OCI-LY1 (cell line): ENCODE data around the gene SHROOM1.

Experiments used
- H2AFZ ChIP-seq: fragments of 200-600 bp; sonication (generic), shearing (Covaris generic); 2 replicates; pipeline ENCODE4 v1.6.0; 2014; ENCODE audit warnings: antibody characterized with exemption, mild to moderate bottlenecking, low read length
- H3F3A ChIP-seq: fragments of 200-600 bp; sonication (generic), shearing (Covaris generic); 2 replicates; pipeline ENCODE4 v1.6.0; 2014; ENCODE audit warnings: mild to moderate bottlenecking, antibody characterized with exemption, low read length, moderate library complexity; ENCODE audit not compliant: insufficient read depth
- H3K27ac ChIP-seq: fragments of 200-600 bp; sonication (generic); 2 replicates; pipeline ENCODE4 v1.5.1; 2014; ENCODE audit warnings: low read length, mixed run types, mild to moderate bottlenecking, low read depth; ENCODE audit not compliant: poor library complexity, severe bottlenecking
- H3K27me3 ChIP-seq: fragments of 200-600 bp; sonication (generic); 2 replicates; pipeline ENCODE4 v1.6.0; 2014; ENCODE audit warnings: antibody characterized with exemption, mild to moderate bottlenecking, low read length, moderate library complexity; ENCODE audit not compliant: insufficient read depth
- H3K36me3 ChIP-seq: fragments of 200-600 bp; sonication (generic); 2 replicates; pipeline ENCODE4 v1.6.1; 2014; ENCODE audit warnings: mild to moderate bottlenecking, antibody characterized with exemption, low read length, moderate library complexity, mixed read lengths; ENCODE audit not compliant: insufficient read depth
- H3K4me1 ChIP-seq: fragments of 200-600 bp; sonication (generic); 2 replicates; pipeline ENCODE4 v1.5.1; 2014; ENCODE audit warnings: mild to moderate bottlenecking, low read length, moderate library complexity; ENCODE audit not compliant: insufficient read depth, severe bottlenecking
- H3K4me2 ChIP-seq: fragments of 200-600 bp; sonication (generic), shearing (Covaris generic); 2 replicates; pipeline ENCODE4 v1.6.1; 2014; ENCODE audit warnings: low read length
- H3K4me3 ChIP-seq: fragments of 200-600 bp; sonication (generic); 2 replicates; pipeline ENCODE4 v1.5.1; 2014; ENCODE audit warnings: low read length, low read depth, mild to moderate bottlenecking, mixed read lengths; ENCODE audit not compliant: poor library complexity, severe bottlenecking
- H3K79me2 ChIP-seq: fragments of 200-600 bp; shearing (Covaris generic); 2 replicates; pipeline ENCODE4 v1.6.1; 2016; ENCODE audit warnings: mixed run types, low read length, mixed read lengths; ENCODE audit not compliant: insufficient read depth
- H3K9ac ChIP-seq: fragments of 200-600 bp; sonication (generic), shearing (Covaris generic); 2 replicates; pipeline ENCODE4 v1.6.1; 2014; ENCODE audit warnings: mild to moderate bottlenecking, low read length, mixed read lengths
- H3K9me2 ChIP-seq: fragments of 200-600 bp; sonication (generic), shearing (Covaris generic); 2 replicates; pipeline ENCODE4 v1.6.1; 2014; ENCODE audit warnings: low read depth, mild to moderate bottlenecking, low read length, mixed read lengths
- H3K9me3 ChIP-seq: fragments of 200-600 bp; shearing (Covaris generic); 2 replicates; pipeline ENCODE4 v1.6.1; 2014; ENCODE audit warnings: low read length, mixed read lengths
- H4K20me1 ChIP-seq: fragments of 200-600 bp; sonication (generic), shearing (Covaris generic); 2 replicates; pipeline ENCODE4 v1.6.0; 2016; ENCODE audit warnings: mild to moderate bottlenecking, low read length; ENCODE audit not compliant: insufficient read depth
- EZH2 ChIP-seq: fragments of 200-600 bp; sonication (generic), shearing (Covaris generic); IDR thresholded peaks from 2 replicates; pipeline ENCODE4 v1.8.0; 2017; ENCODE audit warnings: borderline replicate concordance, mixed run types, mild to moderate bottlenecking, antibody characterized with exemption, low read length, moderate library complexity, mixed read lengths
- TF ChIP-seq, protein P1 (sequence below): fragments of 200-600 bp; sonication (generic), shearing (Covaris generic); IDR thresholded peaks from 2 replicates; pipeline ENCODE4 v1.5.1; 2017; ENCODE audit warnings: mild to moderate bottlenecking, antibody characterized with exemption, low read length, moderate library complexity, mixed read lengths

Gene SHROOM1

DNA sequence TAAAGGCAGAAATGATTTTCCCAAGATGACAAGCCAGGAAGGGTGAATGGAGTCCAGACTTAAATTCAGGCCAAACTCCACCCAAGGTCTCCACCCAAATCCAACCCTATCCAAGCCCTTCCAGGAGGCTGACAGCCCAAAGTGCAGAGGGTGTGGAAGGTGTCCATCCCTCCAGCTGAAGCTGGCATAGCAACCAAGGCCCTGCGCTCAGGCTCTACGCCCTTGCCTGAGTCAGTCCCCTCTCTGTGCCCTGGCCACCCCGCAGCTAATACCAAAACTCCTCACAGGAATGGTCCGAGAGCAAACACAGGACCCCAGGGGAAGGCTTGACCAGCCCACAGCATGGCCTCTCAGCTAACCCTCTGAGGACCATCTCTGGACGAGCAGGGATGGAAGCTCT is 55.6 kb downstream of the SHROOM1 start:
- TF ChIP-seq, protein P1, sequence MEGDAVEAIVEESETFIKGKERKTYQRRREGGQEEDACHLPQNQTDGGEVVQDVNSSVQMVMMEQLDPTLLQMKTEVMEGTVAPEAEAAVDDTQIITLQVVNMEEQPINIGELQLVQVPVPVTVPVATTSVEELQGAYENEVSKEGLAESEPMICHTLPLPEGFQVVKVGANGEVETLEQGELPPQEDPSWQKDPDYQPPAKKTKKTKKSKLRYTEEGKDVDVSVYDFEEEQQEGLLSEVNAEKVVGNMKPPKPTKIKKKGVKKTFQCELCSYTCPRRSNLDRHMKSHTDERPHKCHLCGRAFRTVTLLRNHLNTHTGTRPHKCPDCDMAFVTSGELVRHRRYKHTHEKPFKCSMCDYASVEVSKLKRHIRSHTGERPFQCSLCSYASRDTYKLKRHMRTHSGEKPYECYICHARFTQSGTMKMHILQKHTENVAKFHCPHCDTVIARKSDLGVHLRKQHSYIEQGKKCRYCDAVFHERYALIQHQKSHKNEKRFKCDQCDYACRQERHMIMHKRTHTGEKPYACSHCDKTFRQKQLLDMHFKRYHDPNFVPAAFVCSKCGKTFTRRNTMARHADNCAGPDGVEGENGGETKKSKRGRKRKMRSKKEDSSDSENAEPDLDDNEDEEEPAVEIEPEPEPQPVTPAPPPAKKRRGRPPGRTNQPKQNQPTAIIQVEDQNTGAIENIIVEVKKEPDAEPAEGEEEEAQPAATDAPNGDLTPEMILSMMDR = no peak
- TF ChIP-seq EZH2 = no peak
- H3K4me2 ChIP-seq = no peak overlapping the region
- H3K27me3 ChIP-seq = peaks cover 5% of the 10 kb centered on the region; the same call in 1 of the 2 replicates
- no peak overlapping the region for H3K4me3 ChIP-seq
- H3K9me2 ChIP-seq = no peaks in the 10 kb centered on the region
- no peaks in the 10 kb centered on the region for H3K4me1 ChIP-seq
- no peaks in the 10 kb centered on the region for H3K9me3 ChIP-seq
- no peaks in the 10 kb centered on the region for H3K36me3 ChIP-seq
- H3F3A ChIP-seq = no peaks in the 10 kb centered on the region
- no peak overlapping the region for H3K27ac ChIP-seq
- H3K9ac ChIP-seq = no peak overlapping the region
- H3K79me2 ChIP-seq = no peaks in the 10 kb centered on the region
- no peaks in the 10 kb centered on the region for H4K20me1 ChIP-seq
- no peak overlapping the region for H2AFZ ChIP-seq

DNA sequence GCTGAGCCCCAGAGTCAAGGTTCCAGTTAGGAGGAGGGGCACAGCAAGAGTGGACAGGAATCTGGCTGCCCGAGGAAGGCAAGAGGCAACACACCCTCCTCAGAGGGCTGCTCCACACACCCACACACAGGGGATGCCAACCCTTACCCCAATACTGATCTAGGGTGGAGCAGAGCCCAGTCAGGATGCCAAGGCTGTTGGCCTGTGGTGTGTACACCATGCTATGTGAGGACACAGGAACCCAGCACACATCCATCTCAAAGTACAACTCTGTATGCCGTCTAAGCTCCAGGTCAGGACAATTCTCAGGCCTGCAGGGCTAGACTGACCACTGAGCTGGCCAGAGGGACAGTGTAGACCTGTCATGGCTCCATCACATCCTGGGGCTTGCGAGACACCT is 56.0 kb downstream of the SHROOM1 start:
- Histone ChIP-seq H3K4me3 (no peak overlapping the region), H3K4me2 (no peak overlapping the region), H3K4me1 (no peaks in the 10 kb centered on the region), H3K36me3 (no peaks in the 10 kb centered on the region), H3K79me2 (no peaks in the 10 kb centered on the region), H3F3A (no peaks in the 10 kb centered on the region), H3K9ac (no peak overlapping the region), H3K9me2 (no peaks in the 10 kb centered on the region), H4K20me1 (no peaks in the 10 kb centered on the region), H2AFZ (no peak overlapping the region), H3K27ac (no peak overlapping the region), H3K9me3 (no peaks in the 10 kb centered on the region), H3K27me3 (peaks cover 5% of the 10 kb centered on the region; the same call in 1 of the 2 replicates)
- TF ChIP-seq, protein P1 = no peak
- no peak for TF ChIP-seq EZH2

DNA sequence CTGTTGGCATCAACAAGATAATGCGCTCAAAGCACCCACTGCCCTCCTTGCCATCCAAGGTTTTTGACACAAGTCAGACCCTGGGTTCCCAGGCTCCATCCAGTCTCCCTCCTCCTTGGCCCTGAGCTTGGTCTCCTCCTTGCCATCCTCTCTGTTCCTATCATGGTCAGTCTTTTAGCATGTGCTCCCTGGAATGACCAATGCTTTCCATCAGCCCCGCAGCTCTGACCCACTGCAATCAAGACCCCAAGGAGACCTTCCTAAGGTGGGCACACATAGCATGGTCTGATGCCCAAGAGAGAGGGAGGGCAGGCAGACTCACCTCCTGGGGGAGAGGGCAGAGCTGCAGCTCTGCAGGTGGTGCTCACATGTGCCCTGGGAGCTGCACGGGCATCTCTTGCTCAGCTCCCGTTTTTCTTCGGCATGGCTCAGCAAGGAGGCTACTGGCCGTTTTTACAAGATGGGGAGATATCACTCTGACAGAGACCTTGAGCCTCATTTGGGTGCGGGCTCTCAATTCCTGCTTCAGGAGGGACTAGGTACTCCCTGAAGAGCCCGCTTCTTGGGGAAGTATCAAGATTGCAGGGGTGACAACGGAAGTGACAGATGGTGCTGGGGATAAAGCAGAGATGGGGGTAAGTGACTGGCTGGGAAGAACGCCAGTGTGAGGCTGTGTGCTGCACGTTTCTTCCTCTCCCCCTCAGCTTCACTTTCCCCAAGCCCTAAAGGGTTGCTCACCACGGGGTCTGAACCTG is 56.7 kb downstream of the SHROOM1 start:
- peaks cover 10% of the 10 kb centered on the region; the same call in 1 of the 2 replicates for H3K27me3 ChIP-seq
- H3K27ac ChIP-seq = no peak overlapping the region
- no peaks in the 10 kb centered on the region for H3K79me2 ChIP-seq
- no peaks in the 10 kb centered on the region for H3K36me3 ChIP-seq
- no peak overlapping the region for H3K4me2 ChIP-seq
- H3K9ac ChIP-seq = no peak overlapping the region
- TF ChIP-seq, protein P1 = no peak
- TF ChIP-seq EZH2 = no peak
- H3F3A ChIP-seq = no peaks in the 10 kb centered on the region
- no peak overlapping the region for H2AFZ ChIP-seq
- no peaks in the 10 kb centered on the region for H3K4me1 ChIP-seq
- H3K9me3 ChIP-seq = no peaks in the 10 kb centered on the region
- H3K4me3 ChIP-seq = no peak overlapping the region
- H3K9me2 ChIP-seq = no peaks in the 10 kb centered on the region
- no peaks in the 10 kb centered on the region for H4K20me1 ChIP-seq
